MM.1S (cell line): Measurements from ENCODE around the gene ZNF823.

Experiments used
- CTCF ChIP-seq: fragments of 300-600 bp; sonication (generic); IDR thresholded peaks from 2 replicates; pipeline ENCODE4 v1.5.1; 2016; ENCODE audit warnings: antibody characterized with exemption, low read length, mixed read lengths
- EZH2 ChIP-seq: fragments of 300-600 bp; sonication (generic); optimal IDR thresholded peaks from 2 replicates; pipeline ENCODE3; 2017; ENCODE audit warnings: low read depth, mild to moderate bottlenecking, antibody characterized with exemption, low read length, mixed read lengths

- no peak for TF ChIP-seq CTCF
- no peak for TF ChIP-seq EZH2
Observed at GRCh38 chr19:11674067-11674492, 64.7 kb downstream of the ZNF823 start.
